Stomach (tissue), 4 donors: ENCODE data around the gene DMWD.

Source experiments
- POLR2A ChIP-seq, 4 donors: fragments of 450-650 bp; IDR thresholded peaks; one replicate each; pipeline ENCODE4 v1.6.1; 2016; ENCODE audit warnings: antibody characterized with exemption in 4 of 4, control low read depth in 2 of 4, mild to moderate bottlenecking in 1 of 4, moderate library complexity in 1 of 4
- TF ChIP-seq, protein P1 (sequence below), 7 experiments: fragments of 450-650 bp in 4 of 7; fragments of 200-600 bp in 3 of 7; sonication (generic) in 3 of 7; IDR thresholded peaks; one replicate each; pipeline ENCODE4 v1.5.1; 2016 to 2019; ENCODE audit warnings: antibody characterized with exemption in 7 of 7, control low read depth in 2 of 7, mild to moderate bottlenecking in 1 of 7

GRCh38 chr19:45768984-45769782 lies 23.5 kb downstream of the DMWD start, which contains the start of gene SIX5:
- TF ChIP-seq, protein P1, sequence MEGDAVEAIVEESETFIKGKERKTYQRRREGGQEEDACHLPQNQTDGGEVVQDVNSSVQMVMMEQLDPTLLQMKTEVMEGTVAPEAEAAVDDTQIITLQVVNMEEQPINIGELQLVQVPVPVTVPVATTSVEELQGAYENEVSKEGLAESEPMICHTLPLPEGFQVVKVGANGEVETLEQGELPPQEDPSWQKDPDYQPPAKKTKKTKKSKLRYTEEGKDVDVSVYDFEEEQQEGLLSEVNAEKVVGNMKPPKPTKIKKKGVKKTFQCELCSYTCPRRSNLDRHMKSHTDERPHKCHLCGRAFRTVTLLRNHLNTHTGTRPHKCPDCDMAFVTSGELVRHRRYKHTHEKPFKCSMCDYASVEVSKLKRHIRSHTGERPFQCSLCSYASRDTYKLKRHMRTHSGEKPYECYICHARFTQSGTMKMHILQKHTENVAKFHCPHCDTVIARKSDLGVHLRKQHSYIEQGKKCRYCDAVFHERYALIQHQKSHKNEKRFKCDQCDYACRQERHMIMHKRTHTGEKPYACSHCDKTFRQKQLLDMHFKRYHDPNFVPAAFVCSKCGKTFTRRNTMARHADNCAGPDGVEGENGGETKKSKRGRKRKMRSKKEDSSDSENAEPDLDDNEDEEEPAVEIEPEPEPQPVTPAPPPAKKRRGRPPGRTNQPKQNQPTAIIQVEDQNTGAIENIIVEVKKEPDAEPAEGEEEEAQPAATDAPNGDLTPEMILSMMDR (IDR thresholded peaks at IDR 0.05): no peak
- peak in 1 of 4 donors; percentile 56 for TF ChIP-seq POLR2A (IDR thresholded peaks at IDR 0.05)
